HEK293 (cell line): ENCODE results near the gene TRAF1.

Source experiments
- CTCF ChIA-PET: fragments of 350-600 bp; formaldehyde crosslinking; extraction: SDS; loops from one replicate; lab custom pipeline; 2021; ENCODE audit warnings: antibody characterized with exemption; lab: Yijun Ruan, JAX
- POLR2A ChIA-PET: fragments of 300-600 bp; formaldehyde crosslinking; extraction: SDS; loops from one replicate; lab custom pipeline; 2020; ENCODE audit warnings: antibody characterized with exemption, inconsistent platforms; lab: Yijun Ruan, JAX
- H3K27ac ChIP-seq: fragments of 200-500 bp; sonication (Bioruptor generic); 2 replicates; pipeline ENCODE4 v1.5.1; 2014; ENCODE audit warnings: low read depth, low read length, control low read depth, inconsistent platforms; ENCODE audit errors: extremely low read depth
- H3K36me3 ChIP-seq, 2 experiments: fragments of 200-500 bp in 1 of 2; sonication (Bioruptor generic) in 1 of 2; 1 replicate in 1 of 2; 2 replicates in 1 of 2; pipeline ENCODE4 v1.5.1; 2014 to 2017; ENCODE audit warnings: inconsistent platforms in 2 of 2, low read length in 2 of 2; ENCODE audit not compliant: control insufficient read depth in 2 of 2, insufficient read depth in 1 of 2
- H3K4me1 ChIP-seq: fragments of 200-500 bp; sonication (Bioruptor generic); 2 replicates; pipeline ENCODE4 v1.5.1; 2014; ENCODE audit warnings: mild to moderate bottlenecking, low read length, inconsistent platforms; ENCODE audit not compliant: control insufficient read depth, insufficient read depth
- H3K4me3 ChIP-seq: 2 replicates; pipeline ENCODE4 v1.5.1; 2011; ENCODE audit warnings: low read depth, mild to moderate bottlenecking, control low read depth, low read length, moderate library complexity
- H3K9me3 ChIP-seq: fragments of 200-500 bp; sonication (Bioruptor generic); 2 replicates; pipeline ENCODE4 v1.5.1; 2014; ENCODE audit warnings: low read depth, low read length, inconsistent platforms; ENCODE audit not compliant: control insufficient read depth, insufficient read depth
- GLIS2 ChIP-seq: fragments of 450-650 bp; formaldehyde crosslinking; IDR thresholded peaks from 2 replicates; pipeline ENCODE4 v1.5.1; 2016; ENCODE audit warnings: missing biosample characterization, missing genetic modification characterization
- TCF7L2 ChIP-seq: IDR thresholded peaks from 2 replicates; pipeline ENCODE4 v1.6.1; 2011; ENCODE audit warnings: low read depth, mild to moderate bottlenecking, inconsistent platforms, low read length, moderate library complexity, borderline replicate concordance
- YY2 ChIP-seq: fragments of 450-650 bp; formaldehyde crosslinking; IDR thresholded peaks from 2 replicates; pipeline ENCODE4 v1.5.1; 2016; ENCODE audit warnings: missing biosample characterization, missing genetic modification characterization
- ZFP3 ChIP-seq: fragments of 450-650 bp; formaldehyde crosslinking; IDR thresholded peaks from 2 replicates; pipeline ENCODE4 v1.5.1; 2016; ENCODE audit warnings: low read depth, missing biosample characterization, missing genetic modification characterization
- ZNF121 ChIP-seq: fragments of 450-650 bp; formaldehyde crosslinking; IDR thresholded peaks from 2 replicates; pipeline ENCODE4 v1.5.1; 2016; ENCODE audit warnings: missing biosample characterization, missing genetic modification characterization
- ZNF132 ChIP-seq: fragments of 450-650 bp; formaldehyde crosslinking; IDR thresholded peaks from 2 replicates; pipeline ENCODE4 v1.5.1; 2017; ENCODE audit warnings: missing biosample characterization, missing genetic modification characterization, borderline replicate concordance
- ZNF202 ChIP-seq: fragments of 450-650 bp; formaldehyde crosslinking; IDR thresholded peaks from 2 replicates; pipeline ENCODE4 v1.5.1; 2016; ENCODE audit warnings: missing biosample characterization, missing genetic modification characterization, borderline replicate concordance
- ZNF221 ChIP-seq: fragments of 450-650 bp; formaldehyde crosslinking; IDR thresholded peaks from 2 replicates; pipeline ENCODE4 v1.5.1; 2017; ENCODE audit warnings: missing biosample characterization, missing genetic modification characterization, borderline replicate concordance
- ZNF23 ChIP-seq: fragments of 450-650 bp; formaldehyde crosslinking; IDR thresholded peaks from 2 replicates; pipeline ENCODE4 v1.5.1; 2016; ENCODE audit warnings: missing biosample characterization, missing genetic modification characterization, borderline replicate concordance
- ZNF24 ChIP-seq: fragments of 450-650 bp; formaldehyde crosslinking; IDR thresholded peaks from 2 replicates; pipeline ENCODE4 v1.5.1; 2016; ENCODE audit warnings: missing biosample characterization, missing genetic modification characterization
- ZNF37A ChIP-seq: fragments of 450-650 bp; IDR thresholded peaks from 2 replicates; pipeline ENCODE4 v1.5.1; 2018; ENCODE audit warnings: missing biosample characterization, missing genetic modification characterization
- ZNF416 ChIP-seq: fragments of 450-650 bp; formaldehyde crosslinking; IDR thresholded peaks from 2 replicates; pipeline ENCODE4 v1.5.1; 2016; ENCODE audit warnings: missing biosample characterization, missing genetic modification characterization
- ZNF677 ChIP-seq: fragments of 450-650 bp; IDR thresholded peaks from 2 replicates; pipeline ENCODE4 v1.5.0; 2018; ENCODE audit warnings: missing biosample characterization, mild to moderate bottlenecking, missing genetic modification characterization, moderate library complexity
- ZNF785 ChIP-seq: fragments of 450-650 bp; formaldehyde crosslinking; IDR thresholded peaks from 2 replicates; pipeline ENCODE4 v1.5.1; 2016; ENCODE audit warnings: missing biosample characterization, missing genetic modification characterization
- ZNF791 ChIP-seq: fragments of 450-650 bp; formaldehyde crosslinking; IDR thresholded peaks from 2 replicates; pipeline ENCODE4 v1.5.1; 2016; ENCODE audit warnings: missing biosample characterization, missing genetic modification characterization
- TF ChIP-seq, protein P1 (sequence below): fragments of 450-650 bp; formaldehyde crosslinking; IDR thresholded peaks from 2 replicates; pipeline ENCODE4; 2016; ENCODE audit warnings: missing biosample characterization, missing genetic modification characterization
- TF ChIP-seq, protein P2 (sequence below): fragments of 450-650 bp; formaldehyde crosslinking; IDR thresholded peaks from 2 replicates; pipeline ENCODE4 v1.5.1; 2016; ENCODE audit warnings: missing biosample characterization, missing genetic modification characterization
- TF ChIP-seq, protein P3 (sequence below): fragments of 450-650 bp; formaldehyde crosslinking; IDR thresholded peaks from 2 replicates; pipeline ENCODE4 v1.5.1; 2016; ENCODE audit warnings: missing biosample characterization, missing genetic modification characterization
- TF ChIP-seq, protein P4 (sequence below): fragments of 450-650 bp; formaldehyde crosslinking; IDR thresholded peaks from 2 replicates; pipeline ENCODE4 v1.5.1; 2016; ENCODE audit warnings: missing biosample characterization, missing genetic modification characterization
- TF ChIP-seq, protein P5 (sequence below): fragments of 450-650 bp; formaldehyde crosslinking; IDR thresholded peaks from 2 replicates; pipeline ENCODE4 v1.5.1; 2016; ENCODE audit warnings: missing biosample characterization, missing genetic modification characterization
- TF ChIP-seq, protein P6 (sequence below): fragments of 450-650 bp; formaldehyde crosslinking; IDR thresholded peaks from 2 replicates; pipeline ENCODE4 v1.5.1; 2017; ENCODE audit warnings: missing biosample characterization, missing genetic modification characterization

TRAF1 gene

DNA sequence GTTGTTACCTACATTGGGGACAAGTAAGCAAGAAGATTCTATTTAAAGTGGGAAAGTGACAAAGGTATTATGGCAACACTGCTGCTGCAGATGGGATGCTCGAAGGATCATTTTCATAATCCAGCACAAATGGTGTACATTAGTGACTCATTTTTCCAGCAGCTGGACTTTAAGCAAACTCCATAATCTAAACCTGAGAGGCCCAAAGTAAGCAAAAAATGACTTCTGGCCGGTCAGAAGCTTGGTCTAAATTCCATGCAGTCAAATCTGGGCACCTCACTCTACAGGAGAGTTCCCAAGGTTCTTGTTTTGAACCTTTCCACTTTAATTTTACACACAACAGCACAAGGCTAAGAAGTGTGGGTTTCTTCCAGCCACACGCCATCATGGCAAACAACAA lies 43.6 kb upstream of the TRAF1 start:
- CTCF ChIA-PET, result interaction anchor here (0.6 to 1.7 kb wide), 2 partner anchors 11 to 434 kb away, joined by 3 to 8 read pairs; no protein-coding TSS in a partner anchor
- Histone ChIP-seq H3K36me3 (no peaks in the 10 kb centered on the region), H3K27ac (no peak overlapping the region), H3K4me3 (no peak overlapping the region), H3K4me1 (no peaks in the 10 kb centered on the region), H3K9me3 (no peaks in the 10 kb centered on the region)
- TF ChIP-seq ZNF202 (tag by site-specific recombination), result no peak
- TF ChIP-seq ZNF37A, result no peak
- TF ChIP-seq ZNF24 (tag by site-specific recombination), result no peak
- TF ChIP-seq ZNF121, result no peak
- TF ChIP-seq, protein P1, sequence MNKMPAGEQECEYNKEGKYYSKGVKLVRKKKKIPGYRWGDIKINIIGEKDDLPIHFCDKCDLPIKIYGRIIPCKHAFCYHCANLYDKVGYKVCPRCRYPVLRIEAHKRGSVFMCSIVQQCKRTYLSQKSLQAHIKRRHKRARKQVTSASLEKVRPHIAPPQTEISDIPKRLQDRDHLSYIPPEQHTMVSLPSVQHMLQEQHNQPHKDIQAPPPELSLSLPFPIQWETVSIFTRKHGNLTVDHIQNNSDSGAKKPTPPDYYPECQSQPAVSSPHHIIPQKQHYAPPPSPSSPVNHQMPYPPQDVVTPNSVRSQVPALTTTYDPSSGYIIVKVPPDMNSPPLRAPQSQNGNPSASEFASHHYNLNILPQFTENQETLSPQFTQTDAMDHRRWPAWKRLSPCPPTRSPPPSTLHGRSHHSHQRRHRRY, result no peak
- TF ChIP-seq ZNF132 (tag by site-specific recombination), result no peak
- TF ChIP-seq, protein P2, sequence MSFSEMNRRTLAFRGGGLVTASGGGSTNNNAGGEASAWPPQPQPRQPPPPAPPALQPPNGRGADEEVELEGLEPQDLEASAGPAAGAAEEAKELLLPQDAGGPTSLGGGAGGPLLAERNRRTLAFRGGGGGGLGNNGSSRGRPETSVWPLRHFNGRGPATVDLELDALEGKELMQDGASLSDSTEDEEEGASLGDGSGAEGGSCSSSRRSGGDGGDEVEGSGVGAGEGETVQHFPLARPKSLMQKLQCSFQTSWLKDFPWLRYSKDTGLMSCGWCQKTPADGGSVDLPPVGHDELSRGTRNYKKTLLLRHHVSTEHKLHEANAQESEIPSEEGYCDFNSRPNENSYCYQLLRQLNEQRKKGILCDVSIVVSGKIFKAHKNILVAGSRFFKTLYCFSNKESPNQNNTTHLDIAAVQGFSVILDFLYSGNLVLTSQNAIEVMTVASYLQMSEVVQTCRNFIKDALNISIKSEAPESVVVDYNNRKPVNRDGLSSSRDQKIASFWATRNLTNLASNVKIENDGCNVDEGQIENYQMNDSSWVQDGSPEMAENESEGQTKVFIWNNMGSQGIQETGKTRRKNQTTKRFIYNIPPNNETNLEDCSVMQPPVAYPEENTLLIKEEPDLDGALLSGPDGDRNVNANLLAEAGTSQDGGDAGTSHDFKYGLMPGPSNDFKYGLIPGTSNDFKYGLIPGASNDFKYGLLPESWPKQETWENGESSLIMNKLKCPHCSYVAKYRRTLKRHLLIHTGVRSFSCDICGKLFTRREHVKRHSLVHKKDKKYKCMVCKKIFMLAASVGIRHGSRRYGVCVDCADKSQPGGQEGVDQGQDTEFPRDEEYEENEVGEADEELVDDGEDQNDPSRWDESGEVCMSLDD (tag by site-specific recombination), result no peak
- TF ChIP-seq TCF7L2, result no peak
- TF ChIP-seq ZNF785, result no peak
- TF ChIP-seq ZNF791 (tag by site-specific recombination), result no peak
- no peak for TF ChIP-seq ZNF677 (tag by site-specific recombination)
- POLR2A ChIA-PET, result no interaction called here

DNA sequence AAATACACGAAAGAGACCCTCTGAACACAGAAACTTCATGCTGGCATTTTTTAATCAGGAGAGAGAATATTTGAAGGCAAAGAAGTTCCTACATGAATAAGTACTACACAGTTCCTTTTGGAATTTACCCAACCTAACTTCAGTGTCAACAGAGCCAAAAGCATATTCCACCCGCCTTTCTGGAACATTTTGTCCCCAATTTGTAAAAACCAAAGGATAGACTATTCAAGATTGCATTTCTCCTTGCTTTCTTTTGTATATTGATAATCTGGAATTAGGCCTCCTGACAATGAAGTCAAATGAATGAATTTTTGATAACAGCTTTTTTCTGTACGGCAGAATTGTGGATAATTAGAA lies 39.4 kb upstream of the TRAF1 start:
- Histone ChIP-seq H3K9me3 (no peaks in the 10 kb centered on the region), H3K4me1 (no peaks in the 10 kb centered on the region), H3K36me3 (no peaks in the 10 kb centered on the region)
- POLR2A ChIA-PET, result no interaction called here
- TF ChIP-seq, protein P3, sequence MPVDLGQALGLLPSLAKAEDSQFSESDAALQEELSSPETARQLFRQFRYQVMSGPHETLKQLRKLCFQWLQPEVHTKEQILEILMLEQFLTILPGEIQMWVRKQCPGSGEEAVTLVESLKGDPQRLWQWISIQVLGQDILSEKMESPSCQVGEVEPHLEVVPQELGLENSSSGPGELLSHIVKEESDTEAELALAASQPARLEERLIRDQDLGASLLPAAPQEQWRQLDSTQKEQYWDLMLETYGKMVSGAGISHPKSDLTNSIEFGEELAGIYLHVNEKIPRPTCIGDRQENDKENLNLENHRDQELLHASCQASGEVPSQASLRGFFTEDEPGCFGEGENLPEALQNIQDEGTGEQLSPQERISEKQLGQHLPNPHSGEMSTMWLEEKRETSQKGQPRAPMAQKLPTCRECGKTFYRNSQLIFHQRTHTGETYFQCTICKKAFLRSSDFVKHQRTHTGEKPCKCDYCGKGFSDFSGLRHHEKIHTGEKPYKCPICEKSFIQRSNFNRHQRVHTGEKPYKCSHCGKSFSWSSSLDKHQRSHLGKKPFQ (tag by site-specific recombination), result no peak
- TF ChIP-seq GLIS2, result no peak
- TF ChIP-seq, protein P4, sequence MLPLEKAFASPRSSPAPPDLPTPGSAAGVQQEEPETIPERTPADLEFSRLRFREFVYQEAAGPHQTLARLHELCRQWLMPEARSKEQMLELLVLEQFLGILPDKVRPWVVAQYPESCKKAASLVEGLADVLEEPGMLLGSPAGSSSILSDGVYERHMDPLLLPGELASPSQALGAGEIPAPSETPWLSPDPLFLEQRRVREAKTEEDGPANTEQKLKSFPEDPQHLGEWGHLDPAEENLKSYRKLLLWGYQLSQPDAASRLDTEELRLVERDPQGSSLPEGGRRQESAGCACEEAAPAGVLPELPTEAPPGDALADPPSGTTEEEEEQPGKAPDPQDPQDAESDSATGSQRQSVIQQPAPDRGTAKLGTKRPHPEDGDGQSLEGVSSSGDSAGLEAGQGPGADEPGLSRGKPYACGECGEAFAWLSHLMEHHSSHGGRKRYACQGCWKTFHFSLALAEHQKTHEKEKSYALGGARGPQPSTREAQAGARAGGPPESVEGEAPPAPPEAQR, result no peak
- no peak for TF ChIP-seq ZNF221
- TF ChIP-seq YY2 (tag by site-specific recombination), result no peak
- TF ChIP-seq ZNF202 (tag by site-specific recombination), result no peak
- no peak for TF ChIP-seq ZFP3 (tag by site-specific recombination)
- no peak for TF ChIP-seq ZNF23
- TF ChIP-seq, protein P5, sequence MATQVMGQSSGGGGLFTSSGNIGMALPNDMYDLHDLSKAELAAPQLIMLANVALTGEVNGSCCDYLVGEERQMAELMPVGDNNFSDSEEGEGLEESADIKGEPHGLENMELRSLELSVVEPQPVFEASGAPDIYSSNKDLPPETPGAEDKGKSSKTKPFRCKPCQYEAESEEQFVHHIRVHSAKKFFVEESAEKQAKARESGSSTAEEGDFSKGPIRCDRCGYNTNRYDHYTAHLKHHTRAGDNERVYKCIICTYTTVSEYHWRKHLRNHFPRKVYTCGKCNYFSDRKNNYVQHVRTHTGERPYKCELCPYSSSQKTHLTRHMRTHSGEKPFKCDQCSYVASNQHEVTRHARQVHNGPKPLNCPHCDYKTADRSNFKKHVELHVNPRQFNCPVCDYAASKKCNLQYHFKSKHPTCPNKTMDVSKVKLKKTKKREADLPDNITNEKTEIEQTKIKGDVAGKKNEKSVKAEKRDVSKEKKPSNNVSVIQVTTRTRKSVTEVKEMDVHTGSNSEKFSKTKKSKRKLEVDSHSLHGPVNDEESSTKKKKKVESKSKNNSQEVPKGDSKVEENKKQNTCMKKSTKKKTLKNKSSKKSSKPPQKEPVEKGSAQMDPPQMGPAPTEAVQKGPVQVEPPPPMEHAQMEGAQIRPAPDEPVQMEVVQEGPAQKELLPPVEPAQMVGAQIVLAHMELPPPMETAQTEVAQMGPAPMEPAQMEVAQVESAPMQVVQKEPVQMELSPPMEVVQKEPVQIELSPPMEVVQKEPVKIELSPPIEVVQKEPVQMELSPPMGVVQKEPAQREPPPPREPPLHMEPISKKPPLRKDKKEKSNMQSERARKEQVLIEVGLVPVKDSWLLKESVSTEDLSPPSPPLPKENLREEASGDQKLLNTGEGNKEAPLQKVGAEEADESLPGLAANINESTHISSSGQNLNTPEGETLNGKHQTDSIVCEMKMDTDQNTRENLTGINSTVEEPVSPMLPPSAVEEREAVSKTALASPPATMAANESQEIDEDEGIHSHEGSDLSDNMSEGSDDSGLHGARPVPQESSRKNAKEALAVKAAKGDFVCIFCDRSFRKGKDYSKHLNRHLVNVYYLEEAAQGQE (tag by site-specific recombination), result no peak
- TF ChIP-seq, protein P6, sequence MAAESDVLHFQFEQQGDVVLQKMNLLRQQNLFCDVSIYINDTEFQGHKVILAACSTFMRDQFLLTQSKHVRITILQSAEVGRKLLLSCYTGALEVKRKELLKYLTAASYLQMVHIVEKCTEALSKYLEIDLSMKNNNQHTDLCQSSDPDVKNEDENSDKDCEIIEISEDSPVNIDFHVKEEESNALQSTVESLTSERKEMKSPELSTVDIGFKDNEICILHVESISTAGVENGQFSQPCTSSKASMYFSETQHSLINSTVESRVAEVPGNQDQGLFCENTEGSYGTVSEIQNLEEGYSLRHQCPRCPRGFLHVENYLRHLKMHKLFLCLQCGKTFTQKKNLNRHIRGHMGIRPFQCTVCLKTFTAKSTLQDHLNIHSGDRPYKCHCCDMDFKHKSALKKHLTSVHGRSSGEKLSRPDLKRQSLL (tag by site-specific recombination), result no peak
- TF ChIP-seq ZNF416 (tag by site-specific recombination), result no peak
- TF ChIP-seq, all 188 proteins: peak for 0
- CTCF ChIA-PET, result interaction anchor here (0.6 kb wide), 1 partner anchor 230 kb away, joined by 4 read pairs; no protein-coding TSS in a partner anchor
- Histone ChIP-seq H3K4me3 (no peak overlapping the region), H3K27ac (no peak overlapping the region)
